HG03175 (cell line): ENCODE data around the gene STK32C.
A peak's percentile ranks its signal among the peaks of the same experiment; 100 is the strongest.
"Not testable (repeated sequence)": the region's sequence is repeated elsewhere in the genome, so short reads cannot be mapped to it uniquely, and the experiment has no call there.

Experiments used
- ATAC-seq: cut with Tn5 transposase; IDR thresholded peaks from one replicate; pipeline ENCODE4 v1.9.1; 2021; ENCODE audit warnings: mild to moderate bottlenecking, moderate library complexity; ENCODE audit not compliant: unreplicated experiment

STK32C gene

GRCh38 chr10:132319853-132320653, 12.3 kb upstream of the STK32C start:
- ATAC-seq = peak; percentile 99

GRCh38 chr10:132317477-132317876, 9.7 kb upstream of the STK32C start:
- ATAC-seq = not testable (repeated sequence)

- no peak for ATAC-seq
These were observed 8.4 kb upstream of the STK32C start for GRCh38 chr10:132316133-132316532.

- not testable (repeated sequence) for ATAC-seq
These were observed 7.1 kb upstream of the STK32C start for GRCh38 chr10:132314881-132315280.

GRCh38 chr10:132314336-132314735, 6.6 kb upstream of the STK32C start:
- ATAC-seq = no peak

GRCh38 chr10:132313865-132314264, 6.1 kb upstream of the STK32C start:
- no peak for ATAC-seq

GRCh38 chr10:132313305-132313704, 5.6 kb upstream of the STK32C start:
- no peak for ATAC-seq

- ATAC-seq = no peak
These were observed 3.7 kb upstream of the STK32C start for GRCh38 chr10:132311338-132311939.

GRCh38 chr10:132310701-132311337, 3.1 kb upstream of the STK32C start:
- ATAC-seq = no peak

- ATAC-seq = no peak
These were observed 2.3 kb upstream of the STK32C start for GRCh38 chr10:132309879-132310591.

- no peak for ATAC-seq
These were observed 1.7 kb upstream of the STK32C start for GRCh38 chr10:132309471-132309865.

GRCh38 chr10:132308587-132309470, 1.1 kb upstream of the STK32C start:
- ATAC-seq = no peak

- peak; percentile 16 for ATAC-seq
These were observed 642 bp downstream of the STK32C start for GRCh38 chr10:132306864-132307751.

GRCh38 chr10:132306343-132306685, 1.4 kb downstream of the STK32C start:
- ATAC-seq = no peak

GRCh38 chr10:132305654-132306342, 2.0 kb downstream of the STK32C start:
- ATAC-seq = no peak

- ATAC-seq = no peak
These were observed 2.8 kb downstream of the STK32C start for GRCh38 chr10:132304756-132305509.

- no peak for ATAC-seq
These were observed 4.2 kb downstream of the STK32C start for GRCh38 chr10:132303361-132304115.
